Endodermal cell (in vitro differentiated cells): ENCODE measurements around the gene SLC10A6. TPM values are rescaled to one million over a fixed set of nuclear protein-coding genes. Genes with fewer than 3 reads are reported as not detected.

Source experiments
- DNase-seq: peaks from one replicate; pipeline ENCODE4 v3.0.0-alpha.2; 2017
- H3K27ac ChIP-seq: 2 replicates; pipeline ENCODE4 v1.5.1; 2013; ENCODE audit warnings: mild to moderate bottlenecking, low read depth, low read length, moderate library complexity
- H3K27me3 ChIP-seq: 2 replicates; pipeline ENCODE4 v1.6.1; 2013; ENCODE audit warnings: mild to moderate bottlenecking, low read length, moderate library complexity; ENCODE audit not compliant: insufficient read depth, control insufficient read depth, poor library complexity, severe bottlenecking
- H3K36me3 ChIP-seq: 2 replicates; pipeline ENCODE4 v1.7.0; 2013; ENCODE audit warnings: mild to moderate bottlenecking, low read length, moderate library complexity; ENCODE audit not compliant: control insufficient read depth, insufficient read depth
- H3K4me1 ChIP-seq: one replicate; pipeline ENCODE4 v1.7.0; 2013; ENCODE audit warnings: low read length; ENCODE audit not compliant: control insufficient read depth, insufficient read depth
- H3K4me3 ChIP-seq: 2 replicates; pipeline ENCODE4 v1.5.1; 2013; ENCODE audit warnings: mild to moderate bottlenecking, low read length, moderate library complexity
- H3K9ac ChIP-seq: 2 replicates; pipeline ENCODE4 v1.6.1; 2013; ENCODE audit warnings: mild to moderate bottlenecking, low read length, moderate library complexity; ENCODE audit not compliant: poor library complexity, severe bottlenecking; ENCODE audit errors: extremely low read depth
- H3K9me3 ChIP-seq: 2 replicates; pipeline ENCODE4 v1.6.1; 2013; ENCODE audit warnings: mild to moderate bottlenecking, low read length, moderate library complexity; ENCODE audit not compliant: control insufficient read depth
- H3K27ac Mint-ChIP-seq: 2 replicates; pipeline ENCODE4 v1.8.0; 2020; ENCODE audit warnings: mixed read lengths
- H3K27me3 Mint-ChIP-seq: 2 replicates; pipeline ENCODE4 v1.8.0; 2021; ENCODE audit warnings: mild to moderate bottlenecking, mixed read lengths; ENCODE audit not compliant: insufficient read depth
- H3K36me3 Mint-ChIP-seq: 2 replicates; pipeline ENCODE4 v1.8.0; 2020; ENCODE audit warnings: low read depth, mixed read lengths
- H3K4me1 Mint-ChIP-seq: 2 replicates; pipeline ENCODE4 v1.8.0; 2020; ENCODE audit warnings: mixed read lengths
- H3K4me3 Mint-ChIP-seq: 2 replicates; pipeline ENCODE4 v1.8.0; 2020; ENCODE audit warnings: mild to moderate bottlenecking, moderate library complexity, mixed read lengths
- H3K9me3 Mint-ChIP-seq: 2 replicates; pipeline ENCODE4 v1.8.0; 2020; ENCODE audit warnings: mild to moderate bottlenecking, mixed read lengths
- WGBS, 2 experiments: methylation state at CpG; one replicate each; pipeline versions ENCODE4 v1.1.5 to v1.1.7; 2013; ENCODE audit warnings: missing lambda C conversion rate in 2 of 2, mixed read lengths in 1 of 2; ENCODE audit not compliant: insufficient coverage in 1 of 2, insufficient read length in 1 of 2; 5-methylcytosine and 5-hydroxymethylcytosine counted together
- total RNA-seq, 2 donors: library from RNA; stranded (reverse); fragmentation: NEBNext Ultra II Directional in 1 of 2; extraction: Animal tissue kit (Norgen Biotek cat#: 25700) in 1 of 2; gene quantifications; 2 replicates in 1 of 2; 3 replicates in 1 of 2; pipeline ENCODE4 v1.2.1, GENCODE V29; 2021
- TF ChIP-seq, protein P1 (sequence below): fragments of 200-600 bp; sonication (generic); conservative IDR thresholded peaks from 2 replicates; pipeline ENCODE4 v1.5.0; 2021; ENCODE audit warnings: antibody characterized with exemption, mild to moderate bottlenecking

The SLC10A6 gene
- total RNA-seq, 2 donors from 2014 or later, result not detected

DNA sequence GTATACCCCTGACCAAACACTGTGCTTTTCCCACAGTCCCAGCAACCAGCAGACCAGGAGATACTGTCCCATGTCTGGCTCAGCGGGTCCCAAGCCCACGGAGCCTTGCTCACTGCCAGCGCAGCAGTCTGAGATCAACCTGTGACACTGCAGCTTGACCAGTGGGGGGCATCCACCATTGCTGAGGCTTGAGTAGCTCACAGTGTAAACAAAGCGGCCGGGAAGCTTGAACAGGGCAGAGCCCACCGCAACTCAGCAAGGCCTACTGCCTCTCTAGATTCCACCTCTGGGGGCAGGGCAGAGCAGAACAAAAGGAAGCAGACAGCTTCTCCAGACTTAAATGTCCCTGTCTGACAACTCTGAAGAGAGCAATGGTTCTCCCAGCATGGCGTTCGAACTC, 58.1 kb downstream of the SLC10A6 start:
- peaks cover 4% of the 10 kb centered on the region for H3K27me3 Mint-ChIP-seq
- no peak overlapping the region for H3K27ac Mint-ChIP-seq
- no peak overlapping the region for H3K27ac ChIP-seq
- no peak overlapping the region for H3K9ac ChIP-seq
- H3K4me1 Mint-ChIP-seq, result no peaks in the 10 kb centered on the region
- peaks cover 38% of the 10 kb centered on the region for H3K9me3 ChIP-seq
- H3K4me1 ChIP-seq, result no peaks in the 10 kb centered on the region
- H3K27me3 ChIP-seq, result no peaks in the 10 kb centered on the region
- H3K36me3 ChIP-seq, result peaks cover 68% of the 10 kb centered on the region
- peaks cover 52% of the 10 kb centered on the region for H3K9me3 Mint-ChIP-seq
- peak; percentile 83 for DNase-seq
- no peak overlapping the region for H3K4me3 Mint-ChIP-seq
- TF ChIP-seq, protein P1, sequence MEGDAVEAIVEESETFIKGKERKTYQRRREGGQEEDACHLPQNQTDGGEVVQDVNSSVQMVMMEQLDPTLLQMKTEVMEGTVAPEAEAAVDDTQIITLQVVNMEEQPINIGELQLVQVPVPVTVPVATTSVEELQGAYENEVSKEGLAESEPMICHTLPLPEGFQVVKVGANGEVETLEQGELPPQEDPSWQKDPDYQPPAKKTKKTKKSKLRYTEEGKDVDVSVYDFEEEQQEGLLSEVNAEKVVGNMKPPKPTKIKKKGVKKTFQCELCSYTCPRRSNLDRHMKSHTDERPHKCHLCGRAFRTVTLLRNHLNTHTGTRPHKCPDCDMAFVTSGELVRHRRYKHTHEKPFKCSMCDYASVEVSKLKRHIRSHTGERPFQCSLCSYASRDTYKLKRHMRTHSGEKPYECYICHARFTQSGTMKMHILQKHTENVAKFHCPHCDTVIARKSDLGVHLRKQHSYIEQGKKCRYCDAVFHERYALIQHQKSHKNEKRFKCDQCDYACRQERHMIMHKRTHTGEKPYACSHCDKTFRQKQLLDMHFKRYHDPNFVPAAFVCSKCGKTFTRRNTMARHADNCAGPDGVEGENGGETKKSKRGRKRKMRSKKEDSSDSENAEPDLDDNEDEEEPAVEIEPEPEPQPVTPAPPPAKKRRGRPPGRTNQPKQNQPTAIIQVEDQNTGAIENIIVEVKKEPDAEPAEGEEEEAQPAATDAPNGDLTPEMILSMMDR, result peak; percentile 68
- no peak overlapping the region for H3K4me3 ChIP-seq
- 95 to 99% methylated on average over 6 to 8 of the region's 8 CpGs for WGBS, 2 experiments
- peaks cover 79% of the 10 kb centered on the region for H3K36me3 Mint-ChIP-seq

DNA sequence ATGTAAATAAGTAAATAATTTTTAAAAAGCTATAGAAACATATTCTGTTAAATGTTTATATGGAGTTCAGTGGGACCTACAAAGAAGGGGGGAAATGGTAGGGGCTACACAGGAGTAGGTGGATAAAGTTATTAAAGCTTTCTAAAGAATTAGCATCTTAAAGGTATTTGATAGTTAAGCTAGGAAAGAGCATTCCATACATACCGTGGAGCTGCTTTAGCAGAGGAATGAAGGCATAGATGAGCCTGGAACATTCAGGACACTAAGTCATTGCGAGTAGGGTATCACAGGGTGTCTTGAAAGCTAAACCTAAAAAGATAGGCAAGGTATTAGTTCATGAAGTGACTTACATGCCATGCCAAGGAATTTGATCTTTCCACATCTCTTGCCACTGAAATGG, 60.4 kb downstream of the SLC10A6 start:
- no peak overlapping the region for H3K27ac ChIP-seq
- no peak overlapping the region for H3K9ac ChIP-seq
- Mint-ChIP-seq H3K27ac (no peak overlapping the region), H3K4me1 (no peaks in the 10 kb centered on the region), H3K4me3 (no peak overlapping the region), H3K36me3 (peaks cover 84% of the 10 kb centered on the region), H3K9me3 (peaks cover 43% of the 10 kb centered on the region), H3K27me3 (peaks cover 4% of the 10 kb centered on the region)
- H3K36me3 ChIP-seq, result peaks cover 91% of the 10 kb centered on the region
- H3K4me1 ChIP-seq, result no peaks in the 10 kb centered on the region
- H3K4me3 ChIP-seq, result no peak overlapping the region
- DNase-seq, result no peak
- TF ChIP-seq, protein P1, result no peak
- H3K27me3 ChIP-seq, result no peaks in the 10 kb centered on the region
- H3K9me3 ChIP-seq, result peaks cover 38% of the 10 kb centered on the region
- WGBS, 2 experiments, result 71 to 86% methylated on average over 2 of the region's 2 CpGs

DNA sequence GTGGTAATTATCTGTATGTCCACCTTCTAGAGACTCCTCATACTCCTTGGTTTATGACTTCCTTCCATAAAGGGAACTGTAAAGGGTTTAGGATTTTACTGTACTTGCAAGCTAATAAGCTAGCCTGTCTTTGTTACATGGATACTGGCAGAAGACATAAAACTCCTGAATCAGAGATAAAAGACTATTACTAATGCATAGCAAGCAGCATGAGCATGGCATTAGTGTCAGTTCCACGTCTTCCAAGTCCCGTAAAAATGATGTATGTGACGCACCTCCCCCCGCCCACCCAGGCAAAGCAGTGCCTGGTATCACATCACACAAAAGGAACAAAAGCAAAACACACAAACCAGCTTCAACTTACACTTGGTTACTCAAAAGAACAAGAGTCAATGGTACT, 71.0 kb downstream of the SLC10A6 start:
- no peak overlapping the region for H3K9ac ChIP-seq

More for the DNA sequence above, 71.0 kb downstream of the SLC10A6 start:
- TF ChIP-seq, protein P1, result no peak
- H3K27me3 ChIP-seq, result no peaks in the 10 kb centered on the region
- no peaks in the 10 kb centered on the region for H3K9me3 Mint-ChIP-seq
- peaks cover 7% of the 10 kb centered on the region for H3K9me3 ChIP-seq
- peaks cover 68% of the 10 kb centered on the region for H3K36me3 Mint-ChIP-seq
- no peaks in the 10 kb centered on the region for H3K27me3 Mint-ChIP-seq
- no peak overlapping the region for H3K27ac Mint-ChIP-seq
- no peak overlapping the region for H3K4me3 ChIP-seq
- DNase-seq, result no peak
- H3K4me3 Mint-ChIP-seq, result no peak overlapping the region
- H3K4me1 Mint-ChIP-seq, result no peaks in the 10 kb centered on the region
- no peak overlapping the region for H3K27ac ChIP-seq
- H3K4me1 ChIP-seq, result no peaks in the 10 kb centered on the region
- peaks cover 86% of the 10 kb centered on the region for H3K36me3 ChIP-seq
- 89% methylated on average over 4 of the region's 4 CpGs; no CpG with 5 or more reads in 1 of the 2 experiments for WGBS, 2 experiments
